NCI-H1048 (cell line): Measurements from ENCODE around the gene ARHGAP22.

ENCODE experiments used
- DNase-seq: peaks from one replicate; lab custom pipeline; 2025; lab: John Stamatoyannopoulos, UW

ARHGAP22 gene

DNA sequence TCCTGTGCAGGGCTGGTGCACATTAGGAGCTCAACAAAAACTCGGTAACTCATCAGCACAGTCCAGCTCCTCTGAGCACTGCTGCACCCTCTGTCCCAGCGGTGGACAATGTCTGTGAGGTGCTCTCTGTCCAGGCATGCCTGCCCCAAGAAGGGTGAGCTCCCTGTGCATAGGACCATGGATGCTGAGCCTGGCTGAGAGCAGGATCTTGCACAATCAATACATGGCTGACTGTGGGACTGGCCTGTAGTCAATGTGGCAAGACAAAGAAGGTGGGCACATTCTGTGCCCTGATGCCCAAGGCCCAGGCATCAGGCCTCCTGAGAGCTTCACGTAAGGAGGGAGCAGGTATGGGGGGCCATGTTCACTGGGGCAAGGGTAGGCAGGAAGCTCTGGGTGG, 17.1 kb downstream of the ARHGAP22 start:
- no peak for DNase-seq

DNA sequence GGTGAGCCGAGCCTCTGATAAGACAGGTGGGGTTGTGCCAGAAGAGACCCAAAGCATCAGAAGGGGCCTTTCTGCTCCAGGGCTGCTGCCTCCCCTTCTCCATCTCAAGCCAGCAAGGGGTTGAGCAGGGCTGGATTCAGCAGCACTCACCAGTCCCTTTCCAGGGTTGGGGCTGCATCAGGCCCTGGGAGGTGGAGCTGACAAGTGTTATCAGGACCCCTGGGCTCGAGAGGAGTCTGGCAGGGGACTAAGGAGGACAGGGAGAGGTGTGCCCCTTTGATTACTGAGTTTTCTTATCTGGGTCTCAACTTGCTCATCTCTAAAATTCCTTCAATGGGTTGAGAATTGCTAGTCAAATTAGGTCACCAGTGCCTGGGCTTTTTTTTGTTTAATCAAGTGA, 17.8 kb downstream of the ARHGAP22 start:
- no peak for DNase-seq

DNA sequence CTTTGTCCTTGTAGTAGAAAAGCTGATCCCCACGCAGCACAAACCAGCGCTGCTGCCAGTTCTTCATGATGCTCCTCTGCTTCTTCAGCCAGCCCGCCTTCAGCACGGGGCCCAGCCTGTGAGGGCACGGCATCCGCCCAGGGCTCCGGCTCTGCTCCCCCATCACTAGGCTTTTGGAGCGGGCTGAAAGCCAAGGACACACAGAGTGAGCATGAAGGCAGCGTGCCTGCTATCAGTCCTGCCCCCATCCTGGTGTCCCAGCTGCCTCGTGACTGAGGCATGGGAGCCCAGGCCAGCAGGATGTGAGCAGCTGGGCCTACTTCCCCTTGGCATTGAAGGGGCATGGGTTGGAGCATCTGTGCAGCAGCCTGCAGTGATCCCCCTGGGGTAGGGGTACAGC, 21.9 kb downstream of the ARHGAP22 start:
- DNase-seq = no peak

DNA sequence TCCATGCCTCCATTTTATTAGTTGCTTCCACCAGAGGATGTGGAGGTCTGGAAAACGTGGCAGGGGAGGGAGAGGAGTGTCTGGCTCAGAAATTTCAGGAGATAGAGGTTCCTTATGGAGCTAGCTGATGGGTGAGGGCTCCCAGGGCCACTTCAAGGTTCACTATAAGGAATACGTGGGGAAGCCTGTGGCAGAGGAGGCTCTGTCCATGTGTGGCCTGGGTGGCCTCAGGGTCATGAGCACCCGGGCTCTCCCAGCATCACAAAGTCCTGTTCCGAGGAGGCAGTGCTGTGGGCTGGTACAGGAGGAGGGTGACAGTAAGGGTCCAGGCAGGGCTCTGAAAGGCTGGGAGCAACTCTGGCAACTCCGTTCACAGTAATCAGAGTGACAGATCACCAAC, 24.6 kb downstream of the ARHGAP22 start:
- no peak for DNase-seq

DNA sequence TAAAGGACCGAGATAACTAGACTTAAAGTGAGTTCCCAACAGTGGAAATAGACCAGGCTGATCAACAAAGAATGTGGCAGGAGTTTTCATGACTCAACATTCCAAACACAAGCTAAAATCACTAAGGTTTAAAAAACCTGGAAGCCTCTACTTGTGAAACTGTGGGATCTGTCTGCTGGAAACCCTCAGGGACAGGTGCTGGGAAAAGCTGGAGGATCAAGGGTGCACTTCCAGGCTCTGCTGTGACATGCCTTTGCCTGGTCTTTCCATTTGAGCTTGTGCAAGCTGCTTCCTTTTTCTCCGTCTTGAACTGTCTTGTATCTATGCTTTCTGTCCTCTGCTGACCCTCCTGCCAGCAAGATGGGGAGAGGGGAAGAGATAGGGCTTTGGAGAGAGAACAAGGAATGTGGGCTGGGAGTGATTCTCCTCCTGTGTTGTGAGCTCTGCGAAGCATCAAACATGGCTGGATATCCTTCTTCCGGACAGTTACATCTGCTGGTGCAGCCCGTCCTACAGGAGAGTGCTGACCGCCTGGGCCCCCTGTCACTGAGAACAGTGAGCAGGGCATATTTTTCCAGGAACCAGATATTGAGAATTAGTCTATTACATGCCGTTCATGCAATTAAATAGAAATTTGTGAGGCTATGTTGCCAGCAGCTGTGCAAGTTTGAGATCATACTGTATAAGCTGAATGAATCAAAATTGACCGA, 25.5 kb downstream of the ARHGAP22 start:
- DNase-seq = no peak

DNA sequence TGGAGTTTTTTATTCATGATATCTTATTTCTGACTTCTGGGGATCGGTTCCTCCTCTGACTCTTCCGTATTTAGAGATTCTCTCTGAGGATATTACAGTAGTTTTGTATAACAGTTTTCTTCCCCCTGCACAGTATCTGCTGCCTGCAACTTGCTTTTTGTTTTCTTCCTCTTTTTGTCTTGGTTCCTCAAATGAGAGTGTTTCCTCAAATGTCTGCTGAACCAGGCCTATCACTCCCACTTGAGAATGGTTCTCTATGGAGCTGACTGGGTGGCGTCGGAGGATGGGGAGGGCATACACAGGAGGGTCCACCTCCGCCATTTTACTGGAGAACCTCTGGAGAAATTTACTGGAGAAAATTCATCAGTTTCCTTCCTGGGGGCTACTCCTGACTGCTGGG, 27.7 kb downstream of the ARHGAP22 start:
- DNase-seq = no peak

DNA sequence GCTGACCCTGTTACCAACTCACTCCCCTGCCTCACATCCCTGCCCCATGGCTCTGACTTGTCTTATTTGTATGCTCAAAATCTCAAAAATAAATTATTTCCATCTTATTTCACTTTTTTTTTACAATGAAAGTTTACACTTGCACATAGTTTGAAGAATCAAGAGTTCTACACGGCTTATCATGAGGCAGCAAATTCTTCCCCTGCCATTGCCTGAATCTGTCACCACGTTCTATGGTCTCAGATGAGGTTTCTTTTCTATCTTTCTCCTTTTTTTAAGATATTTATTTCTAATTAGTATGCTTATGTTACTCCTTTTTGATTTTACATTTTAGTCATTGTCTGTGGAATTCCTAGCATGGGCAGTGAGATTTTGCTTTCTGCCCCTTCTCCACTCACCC, 28.4 kb downstream of the ARHGAP22 start:
- no peak for DNase-seq

DNA sequence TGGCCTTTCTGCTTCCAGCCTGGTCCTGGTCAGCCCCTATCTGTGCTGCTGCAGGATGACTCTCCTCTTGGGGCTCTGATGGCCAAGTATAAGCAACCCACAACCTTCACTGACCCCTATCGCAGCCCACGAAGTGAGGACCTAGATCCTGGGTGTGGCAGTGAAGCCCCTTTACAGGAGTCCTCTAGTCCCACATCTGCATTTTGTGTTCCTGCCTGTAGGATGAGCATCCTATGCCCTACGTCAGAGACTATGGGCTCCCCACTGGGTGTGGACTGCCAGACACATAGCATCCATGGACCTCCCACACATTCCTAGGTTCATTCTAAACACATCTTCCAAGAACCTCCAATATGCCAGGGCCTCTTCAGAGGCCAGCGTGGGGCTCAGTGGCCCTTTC, 29.0 kb downstream of the ARHGAP22 start:
- DNase-seq = no peak

DNA sequence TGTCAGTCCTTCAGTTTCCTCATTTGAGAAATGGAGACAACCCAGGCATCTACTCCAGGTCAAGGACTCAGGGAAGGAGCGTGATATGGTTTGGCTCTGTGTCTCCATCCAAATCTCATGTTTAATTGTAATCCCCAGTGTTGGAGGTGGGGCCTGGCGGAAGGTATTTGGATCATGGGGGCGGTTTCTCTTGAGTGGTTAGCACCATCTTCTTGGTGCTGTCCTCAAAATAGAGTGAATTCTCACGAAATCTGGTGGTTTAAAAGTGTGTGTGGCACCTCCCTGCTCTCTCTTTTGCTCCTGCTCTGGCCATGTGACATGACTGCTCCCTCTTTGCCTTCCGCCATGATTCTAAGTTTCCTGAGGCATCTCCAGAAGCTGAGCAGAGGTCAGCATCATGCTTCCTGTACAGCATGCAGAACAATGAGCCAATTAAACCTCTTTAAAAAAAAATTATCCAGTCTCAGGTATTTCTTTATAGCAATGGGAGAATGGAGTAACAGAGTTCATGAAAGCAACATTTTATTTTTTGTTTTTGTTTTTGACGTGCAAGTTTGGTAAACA, 30.0 kb downstream of the ARHGAP22 start:
- DNase-seq = no peak

DNA sequence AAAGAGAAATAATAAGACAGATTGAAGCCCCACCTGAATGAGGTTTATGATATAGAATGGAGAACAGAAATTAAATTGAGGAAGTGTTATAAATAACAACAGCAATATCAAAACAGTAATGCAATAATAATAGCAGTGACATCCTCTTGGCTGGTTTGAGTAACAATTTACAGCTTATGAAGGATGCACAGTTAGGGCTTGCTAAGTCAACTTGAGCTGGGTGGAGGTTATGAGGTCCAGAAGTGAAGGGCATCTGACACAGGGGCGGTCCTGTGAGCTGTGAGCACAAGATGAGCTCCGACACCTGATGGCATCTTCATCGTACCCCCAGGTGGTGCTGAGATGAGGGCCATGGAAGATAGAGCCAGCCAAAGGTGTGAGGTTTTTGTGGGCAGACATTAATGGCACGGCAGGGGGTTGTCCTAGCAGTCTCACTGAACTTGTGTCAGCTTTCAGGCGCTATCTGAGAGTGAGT, 30.5 kb downstream of the ARHGAP22 start:
- no peak for DNase-seq

DNA sequence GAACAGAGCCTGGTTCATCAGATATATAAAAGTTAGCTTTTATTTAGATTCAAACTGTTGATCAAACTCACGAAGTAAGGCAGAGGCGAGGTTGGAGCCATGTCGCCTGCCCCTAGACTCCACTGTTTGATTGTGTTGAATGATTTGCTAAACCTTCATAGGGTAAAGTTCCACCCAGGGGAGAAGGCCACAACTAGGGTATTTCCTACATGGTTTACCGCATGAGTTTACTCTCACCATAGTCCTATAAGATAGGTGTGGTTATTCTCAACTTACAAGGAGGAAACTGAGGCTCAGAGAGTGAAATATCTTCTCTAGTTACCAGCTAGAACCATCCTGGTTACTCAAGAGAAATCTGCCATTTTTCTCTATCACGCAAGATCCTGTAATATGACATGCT, 31.8 kb downstream of the ARHGAP22 start:
- no peak for DNase-seq

DNA sequence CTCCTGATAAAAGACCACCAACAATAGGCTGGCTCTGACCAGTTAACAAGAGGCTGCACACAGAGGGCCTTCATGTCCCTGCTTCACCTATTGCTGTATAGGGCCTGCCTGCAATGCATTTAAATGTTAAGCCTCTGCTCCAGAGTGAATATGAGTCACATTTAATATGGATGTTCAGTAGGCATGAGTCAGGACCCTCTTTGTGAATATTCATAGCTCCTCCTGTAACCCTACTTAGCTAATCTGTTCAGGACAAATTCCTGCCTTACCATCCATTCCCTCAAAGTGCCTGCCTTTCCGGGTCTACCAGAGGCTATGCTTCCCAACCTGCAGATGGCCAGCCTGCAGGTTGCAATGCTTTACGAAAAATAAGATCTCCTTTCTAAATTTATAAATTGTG, 32.5 kb downstream of the ARHGAP22 start:
- no peak for DNase-seq

DNA sequence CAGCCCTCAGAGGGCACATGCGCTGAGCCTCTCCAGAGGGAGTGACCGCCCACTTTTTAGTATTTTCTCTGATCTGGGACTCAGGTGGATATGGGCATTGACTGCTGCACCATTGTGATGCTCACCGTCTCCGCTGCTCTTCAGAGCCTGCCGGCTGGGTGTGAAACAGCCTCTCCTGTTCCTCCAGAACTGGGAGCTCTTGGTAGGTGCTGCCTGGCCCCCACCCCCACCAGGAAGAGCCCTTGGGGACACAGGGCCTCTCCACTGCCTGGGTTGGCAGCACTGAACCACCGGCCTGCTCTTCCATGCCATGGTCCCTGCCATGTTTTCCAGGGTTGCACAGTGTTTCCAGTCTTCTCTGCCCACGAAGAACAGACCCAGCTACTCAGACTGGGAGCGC, 36.3 kb downstream of the ARHGAP22 start:
- DNase-seq = no peak

DNA sequence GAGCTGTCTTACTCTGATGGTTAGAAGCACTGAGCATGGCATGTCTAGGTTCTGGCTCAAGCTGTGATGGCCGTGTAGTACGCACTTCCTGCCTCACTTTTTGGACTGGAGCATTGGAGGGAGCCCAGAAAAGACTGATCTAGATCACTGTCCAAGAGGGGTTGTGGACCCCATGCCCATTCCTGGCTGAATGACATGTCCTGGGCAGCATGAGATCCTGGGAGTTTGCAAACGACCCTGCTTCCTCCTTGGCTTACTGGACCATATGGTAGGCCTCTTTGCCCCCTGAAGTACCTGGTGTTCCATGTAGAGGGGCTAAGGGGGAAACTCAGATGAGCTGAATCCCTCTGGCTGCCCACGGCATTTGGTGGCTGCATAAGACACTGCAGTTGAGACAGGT, 36.7 kb downstream of the ARHGAP22 start:
- DNase-seq = no peak

DNA sequence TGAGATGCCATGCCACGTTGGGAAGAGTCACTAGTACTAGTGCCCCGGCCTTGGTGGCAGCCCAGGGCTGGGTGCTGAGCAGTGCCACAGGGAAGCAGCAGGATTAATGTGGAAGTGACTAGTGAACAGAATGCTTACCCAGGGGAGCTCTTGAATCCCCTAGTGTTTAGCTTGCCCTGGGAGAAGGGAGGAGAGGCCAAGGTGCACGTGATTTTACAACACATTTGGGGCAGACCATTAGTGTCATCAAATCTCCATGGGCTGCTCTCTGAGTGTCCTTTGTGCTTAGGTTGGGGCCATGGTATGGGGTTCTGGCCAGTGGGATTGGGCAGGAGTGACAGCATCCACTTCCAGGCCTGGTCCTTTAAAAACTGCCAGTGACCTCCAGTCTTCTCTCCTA, 37.5 kb downstream of the ARHGAP22 start:
- no peak for DNase-seq

DNA sequence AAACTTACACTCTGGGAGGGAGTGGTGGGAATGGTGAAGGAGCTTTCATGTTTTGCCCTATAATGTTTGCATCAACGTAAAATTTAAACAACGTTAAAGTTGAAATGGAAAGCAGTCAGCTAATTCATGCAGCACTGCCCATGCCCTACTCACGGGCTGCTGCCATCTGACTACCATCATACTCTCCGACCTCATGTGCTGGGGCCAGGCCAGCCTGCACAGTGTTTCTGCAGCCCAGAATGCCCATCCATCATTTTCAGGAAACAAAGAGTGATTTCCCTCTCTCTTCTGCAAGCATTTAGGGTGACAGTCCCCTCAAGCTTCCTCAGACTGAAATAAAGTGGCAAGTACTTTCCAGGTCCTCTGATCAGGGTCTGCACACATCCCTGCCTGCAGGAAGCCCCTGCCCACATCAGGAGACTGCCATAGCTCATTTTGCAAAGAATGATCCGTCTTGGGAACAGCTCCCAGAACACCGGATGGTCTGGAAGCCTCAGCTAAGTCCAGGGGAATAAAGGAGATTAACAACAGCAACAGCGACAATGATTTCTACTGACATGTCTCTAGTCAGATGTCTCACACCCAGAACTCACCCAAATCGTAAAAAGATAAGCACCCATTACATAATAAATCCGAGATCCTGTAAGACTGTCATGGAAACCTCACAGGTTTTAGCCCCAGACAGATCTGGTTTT, 40.3 kb downstream of the ARHGAP22 start:
- DNase-seq = no peak

DNA sequence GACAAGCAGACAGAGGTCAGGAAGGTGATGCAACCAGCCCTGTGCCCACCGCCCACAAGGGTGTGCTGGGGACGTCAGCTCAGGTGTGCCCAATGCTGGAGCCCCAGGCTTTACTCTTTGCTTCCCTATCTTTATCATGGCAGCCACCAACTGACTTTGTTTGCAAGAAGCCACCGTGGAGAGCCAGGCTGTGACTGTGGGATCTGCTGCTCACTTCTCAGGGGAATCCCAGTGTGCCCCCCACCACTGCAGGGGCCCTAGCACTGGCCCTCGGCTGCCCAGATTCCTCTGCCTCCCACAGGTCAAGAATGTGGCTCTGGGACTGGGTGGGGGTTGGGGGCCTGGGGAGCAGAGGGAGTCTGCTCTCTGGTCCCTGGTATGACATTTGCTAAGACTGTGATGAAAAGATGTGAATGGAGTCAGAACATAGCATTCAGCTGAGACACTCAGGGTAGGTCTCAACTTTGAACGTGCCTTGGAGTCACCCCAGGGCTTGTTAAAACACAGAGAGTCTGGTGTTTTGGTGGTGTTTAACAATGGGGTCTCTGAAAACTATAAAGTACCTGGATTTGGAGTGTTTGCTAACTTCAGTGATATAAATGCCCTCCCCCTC, 47.3 kb downstream of the ARHGAP22 start:
- DNase-seq = no peak

DNA sequence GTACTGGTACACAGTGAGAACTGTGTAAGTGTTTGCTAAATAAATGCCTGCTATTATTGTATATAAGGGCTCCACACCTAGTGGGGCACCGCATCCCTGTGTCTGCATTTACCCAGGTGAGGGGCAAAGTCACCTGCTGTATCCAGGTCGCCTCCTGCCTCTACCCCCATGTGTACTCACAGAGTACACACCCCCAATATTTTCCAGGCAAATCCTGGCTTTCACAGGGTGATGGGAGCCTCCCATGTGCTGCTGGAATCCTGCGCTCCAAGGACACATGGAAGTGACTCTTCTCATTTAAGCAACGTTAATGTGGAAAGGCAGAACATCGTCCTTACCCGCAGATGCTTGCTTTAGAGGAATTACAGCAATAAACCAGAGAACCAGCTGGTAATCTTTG, 48.2 kb downstream of the ARHGAP22 start:
- no peak for DNase-seq

DNA sequence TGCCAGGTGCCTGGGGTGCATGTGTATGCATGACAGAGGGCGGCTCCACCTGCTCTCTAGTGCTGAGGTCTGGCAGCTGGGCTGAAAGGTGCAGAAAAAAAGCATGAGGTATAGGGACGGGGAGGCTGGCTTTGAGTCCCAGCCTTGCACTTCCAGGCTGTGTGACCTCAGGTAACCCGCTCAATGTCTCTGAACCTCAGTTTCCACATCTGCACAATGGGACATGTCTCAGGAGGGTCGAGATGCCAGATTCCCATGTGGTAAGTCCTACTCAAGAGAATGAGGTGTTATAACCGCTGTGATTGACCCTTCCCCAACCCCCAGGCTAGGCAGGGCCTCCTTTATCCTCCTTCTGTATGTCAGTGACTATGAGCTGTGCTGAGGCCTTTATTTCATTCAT, 48.8 kb downstream of the ARHGAP22 start:
- DNase-seq = no peak

DNA sequence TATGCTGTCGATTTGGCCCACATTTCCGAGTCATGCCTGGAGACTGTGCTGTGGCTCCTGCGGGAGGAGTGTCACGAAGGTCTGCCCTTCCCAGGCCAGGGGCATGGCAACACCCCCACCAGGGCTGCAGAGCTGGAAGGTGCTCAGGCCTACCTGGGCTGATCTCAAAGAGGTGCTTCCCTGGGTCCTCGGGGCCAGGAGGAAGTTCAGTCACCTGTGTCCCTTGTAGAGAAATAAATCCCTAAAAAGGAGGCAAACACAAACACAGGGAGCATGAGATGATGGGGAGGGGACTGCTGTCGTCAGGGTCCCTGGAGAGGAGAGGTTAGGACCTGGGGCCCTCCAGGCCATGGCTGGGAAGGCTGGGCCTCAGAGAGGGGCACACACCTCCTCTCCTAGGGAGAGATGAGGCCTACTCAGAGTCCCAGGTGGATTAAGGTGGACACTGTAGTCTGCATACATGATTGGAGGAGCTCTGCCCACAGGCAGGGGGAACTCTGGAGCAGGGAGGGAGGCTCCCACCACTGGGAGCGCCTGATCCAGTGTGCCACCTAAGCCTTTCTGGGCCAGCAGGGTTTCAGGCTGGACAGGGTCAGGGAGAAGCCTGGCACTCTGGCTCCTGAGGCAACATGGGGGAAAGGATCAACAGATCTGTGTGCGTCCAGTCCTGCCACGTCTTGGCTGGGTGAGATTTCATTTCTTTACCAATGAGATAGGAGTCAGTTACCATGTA, 49.4 kb downstream of the ARHGAP22 start:
- DNase-seq = no peak

DNA sequence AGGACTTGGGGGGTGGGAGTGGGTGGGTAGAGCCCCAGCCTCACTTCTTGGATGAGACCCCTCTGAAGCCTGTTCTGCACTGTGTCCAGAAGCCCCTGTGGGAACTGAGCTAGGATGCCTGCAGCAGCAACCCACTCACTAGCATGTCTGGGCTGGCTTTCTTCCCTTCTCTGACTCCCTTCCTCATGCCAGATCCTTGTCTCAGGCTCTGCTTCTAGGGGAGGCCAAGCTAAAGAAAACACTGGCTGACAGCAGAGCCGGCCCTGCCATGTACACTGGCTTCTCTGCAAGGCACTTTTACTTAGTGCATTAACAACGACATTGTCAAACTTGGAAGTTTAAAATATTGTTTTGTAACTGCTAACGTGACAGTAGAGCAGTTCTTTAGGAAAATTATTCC, 50.2 kb downstream of the ARHGAP22 start:
- DNase-seq = no peak

DNA sequence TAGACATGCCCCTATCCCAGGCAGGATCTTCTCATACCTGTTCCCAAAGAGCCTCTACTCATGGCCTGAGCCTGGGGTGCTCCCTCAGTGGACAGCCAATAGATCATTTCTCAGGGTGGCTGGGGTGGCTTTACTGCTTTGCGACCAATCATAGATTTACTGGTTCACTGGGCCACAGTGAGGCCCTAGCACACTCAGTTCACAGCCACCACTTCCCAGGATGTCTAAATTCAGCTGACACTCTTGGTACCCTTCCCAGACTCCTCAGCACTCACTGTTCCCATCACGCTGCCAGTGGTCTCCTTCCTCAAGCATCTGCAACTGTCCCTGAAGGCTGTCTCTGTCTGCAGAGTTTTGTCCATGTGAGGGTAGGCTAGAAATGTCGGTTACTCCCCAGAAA, 50.6 kb downstream of the ARHGAP22 start:
- no peak for DNase-seq
